GM12873 (cell line): ENCODE results near the gene RNF214.

Experiments used
- CTCF ChIP-seq: IDR thresholded peaks from 2 replicates; pipeline ENCODE4 v1.5.1; 2012; ENCODE audit warnings: low read depth, mild to moderate bottlenecking, moderate library complexity, low read length, control low read depth; ENCODE audit not compliant: insufficient read depth; ENCODE audit errors: missing control alignments

RNF214 gene

GRCh38 chr11:117188620-117189081 lies 43.8 kb upstream of the RNF214 start:
- TF ChIP-seq CTCF: no peak

- no peak for TF ChIP-seq CTCF
Measured at GRCh38 chr11:117189191-117189940, 43.1 kb upstream of the RNF214 start.

- no peak for TF ChIP-seq CTCF
Measured at GRCh38 chr11:117189941-117190544, 42.4 kb upstream of the RNF214 start.

- no peak for TF ChIP-seq CTCF
Measured at GRCh38 chr11:117191680-117192400, 40.6 kb upstream of the RNF214 start.

GRCh38 chr11:117192401-117192875 lies 40.0 kb upstream of the RNF214 start:
- no peak for TF ChIP-seq CTCF

GRCh38 chr11:117193130-117194020 lies 39.1 kb upstream of the RNF214 start:
- no peak for TF ChIP-seq CTCF
